ENCODE data around the gene PCCB. TPM values are rescaled to one million over a fixed set of nuclear protein-coding genes. Genes with fewer than 3 reads are reported as not detected.

The PCCB gene
- total RNA-seq, 1 experiment from 2014 or later, result 69.0 TPM

DNA sequence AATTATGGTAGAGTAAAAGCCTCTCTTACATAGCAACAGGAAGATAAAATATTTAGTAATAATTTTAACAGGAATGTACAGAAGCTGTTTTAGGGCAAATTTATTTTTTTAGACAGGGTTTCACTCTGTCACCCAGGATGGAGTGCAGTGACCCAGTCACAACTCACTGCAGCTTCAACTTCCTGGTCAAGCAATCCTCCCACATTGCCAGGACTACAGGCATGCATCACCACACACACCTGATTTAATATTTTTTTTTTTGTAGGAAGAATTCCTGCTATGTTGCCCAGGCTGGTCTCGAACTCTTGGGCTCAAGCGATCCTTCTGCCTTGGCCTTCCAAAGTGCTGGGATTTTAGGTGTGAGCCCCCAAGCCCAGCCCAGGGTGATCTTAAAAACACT lies 61.1 kb downstream of the PCCB start:
- CTCF ChIA-PET, result no interaction called here
- Mint-ChIP-seq H3K36me3 (peaks cover 25% of the 10 kb centered on the region), H3K9me3 (no peaks in the 10 kb centered on the region), H3K27ac (no peak overlapping the region), H3K4me1 (no peaks in the 10 kb centered on the region), H3K27me3 (ENCODE audit: low read depth) (no peaks in the 10 kb centered on the region), H3K4me3 (no peak overlapping the region)
- ATAC-seq (no peak), DNase-seq (ENCODE audit: low spot score) (no peak)
- TF ChIP-seq, protein P1, sequence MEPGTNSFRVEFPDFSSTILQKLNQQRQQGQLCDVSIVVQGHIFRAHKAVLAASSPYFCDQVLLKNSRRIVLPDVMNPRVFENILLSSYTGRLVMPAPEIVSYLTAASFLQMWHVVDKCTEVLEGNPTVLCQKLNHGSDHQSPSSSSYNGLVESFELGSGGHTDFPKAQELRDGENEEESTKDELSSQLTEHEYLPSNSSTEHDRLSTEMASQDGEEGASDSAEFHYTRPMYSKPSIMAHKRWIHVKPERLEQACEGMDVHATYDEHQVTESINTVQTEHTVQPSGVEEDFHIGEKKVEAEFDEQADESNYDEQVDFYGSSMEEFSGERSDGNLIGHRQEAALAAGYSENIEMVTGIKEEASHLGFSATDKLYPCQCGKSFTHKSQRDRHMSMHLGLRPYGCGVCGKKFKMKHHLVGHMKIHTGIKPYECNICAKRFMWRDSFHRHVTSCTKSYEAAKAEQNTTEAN (CRISPR knock-in tag; IDR thresholded peaks at IDR 0.05), result no peak
- TF ChIP-seq, protein P2, sequence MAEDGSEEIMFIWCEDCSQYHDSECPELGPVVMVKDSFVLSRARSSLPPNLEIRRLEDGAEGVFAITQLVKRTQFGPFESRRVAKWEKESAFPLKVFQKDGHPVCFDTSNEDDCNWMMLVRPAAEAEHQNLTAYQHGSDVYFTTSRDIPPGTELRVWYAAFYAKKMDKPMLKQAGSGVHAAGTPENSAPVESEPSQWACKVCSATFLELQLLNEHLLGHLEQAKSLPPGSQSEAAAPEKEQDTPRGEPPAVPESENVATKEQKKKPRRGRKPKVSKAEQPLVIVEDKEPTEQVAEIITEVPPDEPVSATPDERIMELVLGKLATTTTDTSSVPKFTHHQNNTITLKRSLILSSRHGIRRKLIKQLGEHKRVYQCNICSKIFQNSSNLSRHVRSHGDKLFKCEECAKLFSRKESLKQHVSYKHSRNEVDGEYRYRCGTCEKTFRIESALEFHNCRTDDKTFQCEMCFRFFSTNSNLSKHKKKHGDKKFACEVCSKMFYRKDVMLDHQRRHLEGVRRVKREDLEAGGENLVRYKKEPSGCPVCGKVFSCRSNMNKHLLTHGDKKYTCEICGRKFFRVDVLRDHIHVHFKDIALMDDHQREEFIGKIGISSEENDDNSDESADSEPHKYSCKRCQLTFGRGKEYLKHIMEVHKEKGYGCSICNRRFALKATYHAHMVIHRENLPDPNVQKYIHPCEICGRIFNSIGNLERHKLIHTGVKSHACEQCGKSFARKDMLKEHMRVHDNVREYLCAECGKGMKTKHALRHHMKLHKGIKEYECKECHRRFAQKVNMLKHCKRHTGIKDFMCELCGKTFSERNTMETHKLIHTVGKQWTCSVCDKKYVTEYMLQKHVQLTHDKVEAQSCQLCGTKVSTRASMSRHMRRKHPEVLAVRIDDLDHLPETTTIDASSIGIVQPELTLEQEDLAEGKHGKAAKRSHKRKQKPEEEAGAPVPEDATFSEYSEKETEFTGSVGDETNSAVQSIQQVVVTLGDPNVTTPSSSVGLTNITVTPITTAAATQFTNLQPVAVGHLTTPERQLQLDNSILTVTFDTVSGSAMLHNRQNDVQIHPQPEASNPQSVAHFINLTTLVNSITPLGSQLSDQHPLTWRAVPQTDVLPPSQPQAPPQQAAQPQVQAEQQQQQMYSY (CRISPR knock-in tag; IDR thresholded peaks at IDR 0.05), result no peak
- TF ChIP-seq, protein P3, sequence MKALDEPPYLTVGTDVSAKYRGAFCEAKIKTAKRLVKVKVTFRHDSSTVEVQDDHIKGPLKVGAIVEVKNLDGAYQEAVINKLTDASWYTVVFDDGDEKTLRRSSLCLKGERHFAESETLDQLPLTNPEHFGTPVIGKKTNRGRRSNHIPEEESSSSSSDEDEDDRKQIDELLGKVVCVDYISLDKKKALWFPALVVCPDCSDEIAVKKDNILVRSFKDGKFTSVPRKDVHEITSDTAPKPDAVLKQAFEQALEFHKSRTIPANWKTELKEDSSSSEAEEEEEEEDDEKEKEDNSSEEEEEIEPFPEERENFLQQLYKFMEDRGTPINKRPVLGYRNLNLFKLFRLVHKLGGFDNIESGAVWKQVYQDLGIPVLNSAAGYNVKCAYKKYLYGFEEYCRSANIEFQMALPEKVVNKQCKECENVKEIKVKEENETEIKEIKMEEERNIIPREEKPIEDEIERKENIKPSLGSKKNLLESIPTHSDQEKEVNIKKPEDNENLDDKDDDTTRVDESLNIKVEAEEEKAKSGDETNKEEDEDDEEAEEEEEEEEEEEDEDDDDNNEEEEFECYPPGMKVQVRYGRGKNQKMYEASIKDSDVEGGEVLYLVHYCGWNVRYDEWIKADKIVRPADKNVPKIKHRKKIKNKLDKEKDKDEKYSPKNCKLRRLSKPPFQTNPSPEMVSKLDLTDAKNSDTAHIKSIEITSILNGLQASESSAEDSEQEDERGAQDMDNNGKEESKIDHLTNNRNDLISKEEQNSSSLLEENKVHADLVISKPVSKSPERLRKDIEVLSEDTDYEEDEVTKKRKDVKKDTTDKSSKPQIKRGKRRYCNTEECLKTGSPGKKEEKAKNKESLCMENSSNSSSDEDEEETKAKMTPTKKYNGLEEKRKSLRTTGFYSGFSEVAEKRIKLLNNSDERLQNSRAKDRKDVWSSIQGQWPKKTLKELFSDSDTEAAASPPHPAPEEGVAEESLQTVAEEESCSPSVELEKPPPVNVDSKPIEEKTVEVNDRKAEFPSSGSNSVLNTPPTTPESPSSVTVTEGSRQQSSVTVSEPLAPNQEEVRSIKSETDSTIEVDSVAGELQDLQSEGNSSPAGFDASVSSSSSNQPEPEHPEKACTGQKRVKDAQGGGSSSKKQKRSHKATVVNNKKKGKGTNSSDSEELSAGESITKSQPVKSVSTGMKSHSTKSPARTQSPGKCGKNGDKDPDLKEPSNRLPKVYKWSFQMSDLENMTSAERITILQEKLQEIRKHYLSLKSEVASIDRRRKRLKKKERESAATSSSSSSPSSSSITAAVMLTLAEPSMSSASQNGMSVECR (CRISPR knock-in tag; IDR thresholded peaks at IDR 0.05; ENCODE audit: borderline replicate concordance), result no peak
- TF ChIP-seq ZNF232 (CRISPR knock-in tag; IDR thresholded peaks at IDR 0.05) (no peak), EMX1 (CRISPR knock-in tag; IDR thresholded peaks at IDR 0.05) (no peak), NFATC4 (CRISPR knock-in tag; IDR thresholded peaks at IDR 0.05) (no peak), ZNF396 (CRISPR knock-in tag; IDR thresholded peaks at IDR 0.05; ENCODE audit: borderline replicate concordance) (no peak), ZNF317 (CRISPR knock-in tag; IDR thresholded peaks at IDR 0.05; ENCODE audit: borderline replicate concordance, low read depth) (no peak), SP1 (CRISPR knock-in tag; conservative IDR thresholded peaks at IDR 0.05) (no peak), SMAD3 (CRISPR knock-in tag; IDR thresholded peaks at IDR 0.05; ENCODE audit: borderline replicate concordance) (no peak), GRHL2 (CRISPR knock-in tag; IDR thresholded peaks at IDR 0.05; ENCODE audit: insufficient replicate concordance, severe bottlenecking) (no peak)
- TF ChIP-seq, protein P4, sequence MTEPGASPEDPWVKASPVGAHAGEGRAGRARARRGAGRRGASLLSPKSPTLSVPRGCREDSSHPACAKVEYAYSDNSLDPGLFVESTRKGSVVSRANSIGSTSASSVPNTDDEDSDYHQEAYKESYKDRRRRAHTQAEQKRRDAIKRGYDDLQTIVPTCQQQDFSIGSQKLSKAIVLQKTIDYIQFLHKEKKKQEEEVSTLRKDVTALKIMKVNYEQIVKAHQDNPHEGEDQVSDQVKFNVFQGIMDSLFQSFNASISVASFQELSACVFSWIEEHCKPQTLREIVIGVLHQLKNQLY (CRISPR knock-in tag; IDR thresholded peaks at IDR 0.05), result no peak
- TF ChIP-seq, protein P5, sequence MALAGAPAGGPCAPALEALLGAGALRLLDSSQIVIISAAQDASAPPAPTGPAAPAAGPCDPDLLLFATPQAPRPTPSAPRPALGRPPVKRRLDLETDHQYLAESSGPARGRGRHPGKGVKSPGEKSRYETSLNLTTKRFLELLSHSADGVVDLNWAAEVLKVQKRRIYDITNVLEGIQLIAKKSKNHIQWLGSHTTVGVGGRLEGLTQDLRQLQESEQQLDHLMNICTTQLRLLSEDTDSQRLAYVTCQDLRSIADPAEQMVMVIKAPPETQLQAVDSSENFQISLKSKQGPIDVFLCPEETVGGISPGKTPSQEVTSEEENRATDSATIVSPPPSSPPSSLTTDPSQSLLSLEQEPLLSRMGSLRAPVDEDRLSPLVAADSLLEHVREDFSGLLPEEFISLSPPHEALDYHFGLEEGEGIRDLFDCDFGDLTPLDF (CRISPR knock-in tag; IDR thresholded peaks at IDR 0.05), result no peak
- POLR2A ChIA-PET, result no interaction called here

DNA sequence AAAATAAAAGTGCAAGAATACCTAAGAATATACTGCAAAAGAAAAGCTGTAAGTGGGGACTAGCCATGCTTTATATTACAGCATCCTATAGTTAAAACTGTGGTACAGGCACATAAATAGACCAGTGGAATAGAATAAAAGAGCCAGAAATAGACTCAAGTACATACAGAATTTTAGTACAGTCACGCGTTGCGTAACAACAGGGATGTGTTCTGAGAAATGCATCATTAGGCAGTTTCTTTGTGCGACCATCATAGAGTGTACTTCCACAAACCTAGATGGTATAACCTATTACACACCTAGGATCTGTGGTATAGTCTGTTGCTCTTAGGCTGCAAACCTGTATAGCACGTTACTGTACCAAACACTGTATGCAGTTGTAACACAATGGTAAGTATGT lies 61.8 kb downstream of the PCCB start:
- no peak for DNase-seq (ENCODE audit: low spot score)
- Mint-ChIP-seq H3K4me3 (no peak overlapping the region), H3K27ac (no peak overlapping the region), H3K36me3 (peaks cover 30% of the 10 kb centered on the region), H3K9me3 (no peaks in the 10 kb centered on the region), H3K4me1 (no peaks in the 10 kb centered on the region), H3K27me3 (ENCODE audit: low read depth) (no peaks in the 10 kb centered on the region)
- TF ChIP-seq EMX1 (CRISPR knock-in tag; IDR thresholded peaks at IDR 0.05) (no peak), ZBTB21 (CRISPR knock-in tag; IDR thresholded peaks at IDR 0.05; ENCODE audit: borderline replicate concordance) (no peak), ZNF671 (CRISPR knock-in tag; IDR thresholded peaks at IDR 0.05) (no peak)
- TF ChIP-seq, protein P6, sequence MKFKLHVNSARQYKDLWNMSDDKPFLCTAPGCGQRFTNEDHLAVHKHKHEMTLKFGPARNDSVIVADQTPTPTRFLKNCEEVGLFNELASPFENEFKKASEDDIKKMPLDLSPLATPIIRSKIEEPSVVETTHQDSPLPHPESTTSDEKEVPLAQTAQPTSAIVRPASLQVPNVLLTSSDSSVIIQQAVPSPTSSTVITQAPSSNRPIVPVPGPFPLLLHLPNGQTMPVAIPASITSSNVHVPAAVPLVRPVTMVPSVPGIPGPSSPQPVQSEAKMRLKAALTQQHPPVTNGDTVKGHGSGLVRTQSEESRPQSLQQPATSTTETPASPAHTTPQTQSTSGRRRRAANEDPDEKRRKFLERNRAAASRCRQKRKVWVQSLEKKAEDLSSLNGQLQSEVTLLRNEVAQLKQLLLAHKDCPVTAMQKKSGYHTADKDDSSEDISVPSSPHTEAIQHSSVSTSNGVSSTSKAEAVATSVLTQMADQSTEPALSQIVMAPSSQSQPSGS (CRISPR knock-in tag; IDR thresholded peaks at IDR 0.05; ENCODE audit: borderline replicate concordance, low read depth), result no peak
- no peak for ATAC-seq
- POLR2A ChIA-PET, result no interaction called here
- CTCF ChIA-PET, result no interaction called here
